BLaER1 (cell line): ENCODE results near the gene SH3D21.

Experiments used
- H3K27ac ChIP-seq: shearing (Covaris generic); formaldehyde crosslinking; 2 replicates; pipeline ENCODE4 v1.8.1; 2022
- H3K27me3 ChIP-seq: shearing (Covaris generic); formaldehyde crosslinking; 2 replicates; pipeline ENCODE4 v1.8.1; 2022
- H3K36me3 ChIP-seq: shearing (Covaris generic); formaldehyde crosslinking; 2 replicates; pipeline ENCODE4 v1.8.1; 2022
- H3K4me1 ChIP-seq: shearing (Covaris generic); formaldehyde crosslinking; 2 replicates; pipeline ENCODE4 v1.8.1; 2022
- H3K4me2 ChIP-seq: shearing (Covaris generic); formaldehyde crosslinking; 2 replicates; pipeline ENCODE4 v1.8.1; 2022
- H3K4me3 ChIP-seq: shearing (Covaris generic); formaldehyde crosslinking; 2 replicates; pipeline ENCODE4 v1.8.1; 2022
- H3K9ac ChIP-seq: shearing (Covaris generic); formaldehyde crosslinking; 2 replicates; pipeline ENCODE4 v1.8.1; 2022
- H3K9me3 ChIP-seq: shearing (Covaris generic); formaldehyde crosslinking; 2 replicates; pipeline ENCODE4 v1.8.1; 2022
- H4K20me1 ChIP-seq: shearing (Covaris generic); formaldehyde crosslinking; 2 replicates; pipeline ENCODE4 v1.8.1; 2022
- Cebpa-rat ChIP-seq: shearing (Covaris generic); IDR thresholded peaks from 2 replicates; pipeline ENCODE4 v1.8.1; 2022

The SH3D21 gene

GRCh38 chr1:36279110-36279788 is 26.9 kb upstream of the SH3D21 start:
- H3K27me3 ChIP-seq = no peaks in the 10 kb centered on the region
- no peak overlapping the region for H3K4me3 ChIP-seq
- no peak for TF ChIP-seq Cebpa-rat
- peaks cover 71% of the 10 kb centered on the region for H3K36me3 ChIP-seq
- no peaks in the 10 kb centered on the region for H3K4me1 ChIP-seq
- H3K27ac ChIP-seq = no peak overlapping the region
- H4K20me1 ChIP-seq = peaks cover 88% of the 10 kb centered on the region
- no peak overlapping the region for H3K9ac ChIP-seq
- no peak overlapping the region for H3K4me2 ChIP-seq
- no peaks in the 10 kb centered on the region for H3K9me3 ChIP-seq

GRCh38 chr1:36279789-36280296 is 26.3 kb upstream of the SH3D21 start:
- H3K36me3 ChIP-seq = peaks cover 70% of the 10 kb centered on the region
- H3K9me3 ChIP-seq = no peaks in the 10 kb centered on the region
- H3K27me3 ChIP-seq = no peaks in the 10 kb centered on the region
- H4K20me1 ChIP-seq = peaks cover 94% of the 10 kb centered on the region
- no peak overlapping the region for H3K4me2 ChIP-seq
- no peak overlapping the region for H3K27ac ChIP-seq
- no peak for TF ChIP-seq Cebpa-rat
- no peak overlapping the region for H3K4me3 ChIP-seq
- no peak overlapping the region for H3K9ac ChIP-seq
- H3K4me1 ChIP-seq = no peaks in the 10 kb centered on the region

GRCh38 chr1:36284061-36284460 is 22.1 kb upstream of the SH3D21 start:
- Histone ChIP-seq H3K9ac (no peak overlapping the region), H3K4me3 (no peak overlapping the region), H3K4me1 (peaks cover 17% of the 10 kb centered on the region), H4K20me1 (peaks cover 99% of the 10 kb centered on the region), H3K9me3 (no peaks in the 10 kb centered on the region), H3K27me3 (no peaks in the 10 kb centered on the region), H3K27ac (no peak overlapping the region), H3K4me2 (no peak overlapping the region), H3K36me3 (peaks cover 88% of the 10 kb centered on the region)
- TF ChIP-seq Cebpa-rat = no peak

- H3K36me3 ChIP-seq = peaks cover 92% of the 10 kb centered on the region
- H3K4me1 ChIP-seq = peaks cover 17% of the 10 kb centered on the region
- no peaks in the 10 kb centered on the region for H3K9me3 ChIP-seq
- H3K27ac ChIP-seq = no peak overlapping the region
- no peak overlapping the region for H3K4me3 ChIP-seq
- peaks cover 99% of the 10 kb centered on the region for H4K20me1 ChIP-seq
- no peaks in the 10 kb centered on the region for H3K27me3 ChIP-seq
- TF ChIP-seq Cebpa-rat = no peak
- H3K9ac ChIP-seq = no peak overlapping the region
- no peak overlapping the region for H3K4me2 ChIP-seq
Measured at GRCh38 chr1:36284517-36284916, 21.7 kb upstream of the SH3D21 start.

- no peaks in the 10 kb centered on the region for H3K9me3 ChIP-seq
- H4K20me1 ChIP-seq = peaks cover 99% of the 10 kb centered on the region
- H3K4me2 ChIP-seq = no peak overlapping the region
- no peaks in the 10 kb centered on the region for H3K27me3 ChIP-seq
- no peak overlapping the region for H3K27ac ChIP-seq
- no peak overlapping the region for H3K9ac ChIP-seq
- peaks cover 17% of the 10 kb centered on the region for H3K4me1 ChIP-seq
- H3K4me3 ChIP-seq = no peak overlapping the region
- H3K36me3 ChIP-seq = peaks cover 94% of the 10 kb centered on the region
- no peak for TF ChIP-seq Cebpa-rat
Measured at GRCh38 chr1:36285443-36286101, 20.6 kb upstream of the SH3D21 start.

GRCh38 chr1:36286802-36287201 is 19.4 kb upstream of the SH3D21 start:
- Histone ChIP-seq H3K9me3 (no peaks in the 10 kb centered on the region), H3K4me2 (no peak overlapping the region), H4K20me1 (peaks cover 99% of the 10 kb centered on the region), H3K9ac (no peak overlapping the region), H3K27ac (no peak overlapping the region), H3K27me3 (no peaks in the 10 kb centered on the region), H3K4me3 (no peak overlapping the region), H3K4me1 (peaks cover 17% of the 10 kb centered on the region), H3K36me3 (peaks cover 96% of the 10 kb centered on the region)
- no peak for TF ChIP-seq Cebpa-rat

GRCh38 chr1:36287595-36287994 is 18.6 kb upstream of the SH3D21 start:
- Histone ChIP-seq H3K36me3 (peaks cover 96% of the 10 kb centered on the region), H3K9ac (no peak overlapping the region), H3K9me3 (no peaks in the 10 kb centered on the region), H4K20me1 (peaks cover 99% of the 10 kb centered on the region), H3K27me3 (no peaks in the 10 kb centered on the region), H3K27ac (0 out of 2 replicates have a peak overlapping the region, but pooled peaks have one; percentile 16), H3K4me2 (peak overlapping the region; percentile 47), H3K4me3 (no peak overlapping the region), H3K4me1 (peaks cover 17% of the 10 kb centered on the region)
- no peak for TF ChIP-seq Cebpa-rat

GRCh38 chr1:36295390-36295789 is 10.8 kb upstream of the SH3D21 start:
- Histone ChIP-seq H3K36me3 (peaks cover 100% of the 10 kb centered on the region), H3K4me3 (no peak overlapping the region)

GRCh38 chr1:36297062-36297461 is 9.1 kb upstream of the SH3D21 start:
- no peaks in the 10 kb centered on the region for H3K9me3 ChIP-seq
- no peak for TF ChIP-seq Cebpa-rat
- H4K20me1 ChIP-seq = peaks cover 43% of the 10 kb centered on the region
- H3K4me1 ChIP-seq = no peaks in the 10 kb centered on the region
- no peak overlapping the region for H3K27ac ChIP-seq
- H3K9ac ChIP-seq = no peak overlapping the region
- no peak overlapping the region for H3K4me3 ChIP-seq
- H3K36me3 ChIP-seq = peaks cover 100% of the 10 kb centered on the region
- no peak overlapping the region for H3K4me2 ChIP-seq
- no peaks in the 10 kb centered on the region for H3K27me3 ChIP-seq

More at GRCh38 chr1:36295390-36295789, 10.8 kb upstream of the SH3D21 start:
- no peak for TF ChIP-seq Cebpa-rat
- Histone ChIP-seq H3K4me1 (no peaks in the 10 kb centered on the region), H4K20me1 (peaks cover 49% of the 10 kb centered on the region), H3K27ac (no peak overlapping the region), H3K9me3 (no peaks in the 10 kb centered on the region), H3K27me3 (no peaks in the 10 kb centered on the region), H3K9ac (no peak overlapping the region), H3K4me2 (no peak overlapping the region)

- no peak for TF ChIP-seq Cebpa-rat
- H3K27me3 ChIP-seq = no peaks in the 10 kb centered on the region
- H3K4me1 ChIP-seq = no peaks in the 10 kb centered on the region
- no peaks in the 10 kb centered on the region for H3K9me3 ChIP-seq
- no peak overlapping the region for H3K27ac ChIP-seq
- no peak overlapping the region for H3K4me2 ChIP-seq
- no peak overlapping the region for H3K9ac ChIP-seq
- peaks cover 52% of the 10 kb centered on the region for H4K20me1 ChIP-seq
- H3K36me3 ChIP-seq = peaks cover 100% of the 10 kb centered on the region
- H3K4me3 ChIP-seq = no peak overlapping the region
Measured at GRCh38 chr1:36298640-36299039, 7.5 kb upstream of the SH3D21 start.
